GM12865 (cell line): ENCODE results near the gene GABRB1.

ENCODE experiments used
- DNase-seq: peaks from one replicate; pipeline ENCODE4 v3.0.0; 2010; ENCODE audit warnings: low read depth
- H3K4me3 ChIP-seq: 2 replicates; pipeline ENCODE4 v1.5.1; 2011; ENCODE audit warnings: mild to moderate bottlenecking, low read depth, low read length, control low read depth
- TF ChIP-seq, protein P1 (sequence below): IDR thresholded peaks from 2 replicates; pipeline ENCODE4 v1.5.1; 2011; ENCODE audit warnings: low read length, control low read depth, low read depth, inconsistent platforms; ENCODE audit not compliant: insufficient read depth; ENCODE audit errors: missing control alignments

The GABRB1 gene

DNA sequence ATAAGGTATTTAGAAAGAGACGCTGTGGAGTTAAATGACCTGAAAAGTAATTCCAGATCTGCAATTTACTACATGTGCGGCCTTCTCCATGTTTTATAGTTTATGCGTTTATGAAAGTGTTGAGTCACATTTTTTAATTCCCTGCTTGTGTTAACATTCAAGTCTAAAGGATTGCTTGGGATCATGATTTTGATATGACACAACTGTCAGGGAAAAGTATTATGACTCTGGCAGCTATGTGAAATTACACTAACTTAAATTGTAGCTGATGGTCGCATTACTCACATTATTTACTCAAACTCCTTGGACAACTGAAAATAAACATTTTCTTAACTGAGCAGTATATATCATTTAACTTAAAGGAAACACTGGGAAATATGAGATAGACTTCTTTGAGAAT lies 14.3 kb upstream of the GABRB1 start:
- DNase-seq, result no peak

DNA sequence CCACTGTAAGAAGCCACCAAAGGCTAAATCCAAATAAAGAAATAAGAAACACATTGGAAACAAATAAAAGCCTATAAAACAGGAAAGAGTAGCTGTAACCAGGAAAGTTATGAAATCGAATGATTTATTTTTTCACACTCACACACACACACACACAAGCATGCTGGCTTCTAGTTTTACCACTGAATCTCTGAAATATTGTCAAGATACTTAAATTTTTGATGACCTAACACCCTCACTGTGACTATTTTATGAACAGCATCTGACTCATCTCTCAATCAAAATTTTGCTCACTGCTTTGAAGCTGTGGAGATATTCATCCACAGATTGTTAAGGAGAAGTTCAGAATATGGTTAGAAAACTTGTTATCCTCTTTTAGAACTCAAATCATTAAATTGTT lies 13.9 kb upstream of the GABRB1 start:
- no peak for DNase-seq
- H3K4me3 ChIP-seq, result no peak overlapping the region
- TF ChIP-seq, protein P1, sequence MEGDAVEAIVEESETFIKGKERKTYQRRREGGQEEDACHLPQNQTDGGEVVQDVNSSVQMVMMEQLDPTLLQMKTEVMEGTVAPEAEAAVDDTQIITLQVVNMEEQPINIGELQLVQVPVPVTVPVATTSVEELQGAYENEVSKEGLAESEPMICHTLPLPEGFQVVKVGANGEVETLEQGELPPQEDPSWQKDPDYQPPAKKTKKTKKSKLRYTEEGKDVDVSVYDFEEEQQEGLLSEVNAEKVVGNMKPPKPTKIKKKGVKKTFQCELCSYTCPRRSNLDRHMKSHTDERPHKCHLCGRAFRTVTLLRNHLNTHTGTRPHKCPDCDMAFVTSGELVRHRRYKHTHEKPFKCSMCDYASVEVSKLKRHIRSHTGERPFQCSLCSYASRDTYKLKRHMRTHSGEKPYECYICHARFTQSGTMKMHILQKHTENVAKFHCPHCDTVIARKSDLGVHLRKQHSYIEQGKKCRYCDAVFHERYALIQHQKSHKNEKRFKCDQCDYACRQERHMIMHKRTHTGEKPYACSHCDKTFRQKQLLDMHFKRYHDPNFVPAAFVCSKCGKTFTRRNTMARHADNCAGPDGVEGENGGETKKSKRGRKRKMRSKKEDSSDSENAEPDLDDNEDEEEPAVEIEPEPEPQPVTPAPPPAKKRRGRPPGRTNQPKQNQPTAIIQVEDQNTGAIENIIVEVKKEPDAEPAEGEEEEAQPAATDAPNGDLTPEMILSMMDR, result no peak

More for the DNA sequence above, 14.3 kb upstream of the GABRB1 start:
- H3K4me3 ChIP-seq, result no peak overlapping the region
- TF ChIP-seq, protein P1, result no peak

DNA sequence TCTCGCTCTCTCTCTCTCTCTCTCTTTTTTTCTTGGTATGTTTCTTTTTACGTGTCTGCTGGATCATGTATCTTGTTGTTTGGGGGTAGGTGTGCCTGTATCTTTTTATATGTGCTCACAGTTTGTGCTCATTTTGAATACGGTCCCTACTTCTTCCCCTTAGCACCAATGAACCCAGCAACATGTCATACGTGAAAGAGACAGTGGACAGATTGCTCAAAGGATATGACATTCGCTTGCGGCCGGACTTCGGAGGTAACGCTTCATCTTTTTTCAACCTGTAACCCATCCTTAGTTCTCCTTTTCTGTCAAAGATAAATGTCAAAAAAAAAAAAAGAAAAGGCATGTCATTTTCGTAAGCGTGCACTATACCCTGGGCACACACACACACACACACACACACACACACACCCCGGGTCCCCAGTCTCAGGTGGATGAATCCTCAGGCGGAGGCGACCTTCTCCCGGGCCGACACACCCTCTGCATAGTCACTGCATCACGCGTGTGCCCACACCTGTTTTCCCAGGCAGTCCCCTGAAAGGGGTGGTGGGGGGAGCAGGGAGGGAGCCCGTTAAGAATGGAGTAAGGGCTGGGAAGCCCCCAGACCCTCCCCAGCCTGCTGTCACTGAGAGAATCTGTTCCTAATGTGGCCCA lies 511 bp downstream of the GABRB1 start:
- peak; percentile 14 for DNase-seq
- no peak overlapping the region; the same call in 1 of the 2 replicates for H3K4me3 ChIP-seq
- TF ChIP-seq, protein P1, result no peak

DNA sequence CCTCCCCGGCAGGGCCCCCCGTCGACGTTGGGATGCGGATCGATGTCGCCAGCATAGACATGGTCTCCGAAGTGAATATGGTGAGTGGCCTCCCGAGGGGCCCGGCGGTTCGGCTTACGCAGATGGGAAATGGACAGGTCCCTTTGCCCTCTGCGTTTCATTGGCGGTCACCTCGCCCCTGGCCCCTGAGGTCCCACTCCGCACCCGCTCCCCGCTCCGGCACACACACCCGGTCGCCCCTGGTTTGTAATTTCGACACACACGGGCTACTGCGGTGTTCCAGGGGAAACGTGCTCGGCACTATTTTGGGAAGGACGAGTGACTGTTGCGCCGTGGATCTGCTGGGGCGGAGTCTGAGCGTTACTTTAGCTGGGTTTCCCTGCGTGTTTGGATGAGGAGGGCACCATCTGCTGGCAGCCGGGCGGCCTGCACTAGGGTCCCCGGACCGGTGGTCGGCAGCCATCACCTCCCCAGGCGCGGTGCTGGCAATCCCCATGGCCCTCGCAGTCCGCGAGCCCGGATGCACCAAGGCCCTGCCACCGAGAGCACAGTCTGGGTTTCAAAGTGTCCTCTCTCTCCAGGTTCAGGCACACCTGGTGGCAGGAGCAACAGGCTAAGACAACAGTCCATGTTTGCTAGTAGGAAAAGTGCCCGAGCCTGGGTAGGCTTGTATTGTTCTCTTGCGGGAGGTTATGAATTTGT lies 1.2 kb downstream of the GABRB1 start:
- H3K4me3 ChIP-seq, result peak overlapping the region; percentile 32
- TF ChIP-seq, protein P1, result peak; percentile 85
- DNase-seq, result peak; percentile 68

DNA sequence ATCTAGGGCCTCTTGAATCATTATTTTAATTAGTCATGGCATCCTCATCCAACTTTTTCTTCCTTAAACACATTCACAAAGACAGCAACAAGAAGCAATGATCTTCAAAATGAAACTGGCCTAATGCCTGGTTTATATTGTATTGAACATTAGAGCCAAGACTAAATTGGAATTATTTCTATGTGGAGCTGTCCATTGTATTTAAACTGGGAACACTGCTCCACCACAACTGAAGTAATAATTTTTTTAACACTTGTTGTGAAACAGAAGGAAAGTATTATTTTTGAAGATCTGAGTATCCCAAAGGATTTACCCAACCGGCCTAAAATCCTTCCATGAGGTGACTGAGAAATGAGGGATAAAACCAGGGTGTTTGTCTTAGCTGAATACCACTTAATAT lies 6.9 kb downstream of the GABRB1 start:
- TF ChIP-seq, protein P1, result no peak
- DNase-seq, result no peak
- H3K4me3 ChIP-seq, result no peak overlapping the region

DNA sequence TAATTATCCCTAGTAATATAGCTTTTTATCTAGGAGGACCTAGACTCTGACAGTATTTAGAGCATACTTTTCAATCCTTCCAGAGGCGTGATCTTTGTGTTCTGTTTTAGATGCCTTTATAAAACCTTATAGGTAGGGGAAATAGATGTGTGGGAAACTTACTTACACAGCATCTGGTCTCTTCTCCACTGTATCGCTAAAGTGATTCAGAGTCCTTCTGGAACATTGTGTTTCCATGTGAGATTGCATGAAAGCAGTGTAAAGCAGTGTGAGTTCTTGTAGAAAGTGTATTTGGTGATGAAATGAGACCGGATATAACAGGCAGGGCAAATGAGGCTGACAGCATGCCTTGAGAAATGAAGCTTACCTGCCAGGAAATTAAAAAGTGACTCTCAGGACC lies 9.5 kb downstream of the GABRB1 start:
- no peak overlapping the region for H3K4me3 ChIP-seq
- TF ChIP-seq, protein P1, result no peak
- DNase-seq, result no peak
